GM13976 (cell line): Measurements from ENCODE around the gene POLR3K.
"Not testable (repeated sequence)": the region's sequence is repeated elsewhere in the genome, so short reads cannot be mapped to it uniquely, and the experiment has no call there.

Source experiments
- DNase-seq: peaks from one replicate; pipeline ENCODE4 v3.0.0; 2012; ENCODE audit warnings: low spot score
- in situ Hi-C: fragments of 300-500 bp; cut with MboI; formaldehyde crosslinking; loops from one replicate; pipeline ENCODE4 v1.12.0; 2022; ENCODE audit warnings: low sequenced_read_pairs, mixed read lengths, inconsistent platforms; ENCODE audit not compliant: unreplicated experiment
- TF ChIP-seq, protein P1 (sequence below): IDR thresholded peaks from 2 replicates; pipeline ENCODE4 v1.5.1; 2012; ENCODE audit warnings: borderline replicate concordance, mild to moderate bottlenecking; ENCODE audit not compliant: insufficient read depth; ENCODE audit errors: extremely low read depth, missing control alignments, control extremely low read depth

The POLR3K gene

DNA sequence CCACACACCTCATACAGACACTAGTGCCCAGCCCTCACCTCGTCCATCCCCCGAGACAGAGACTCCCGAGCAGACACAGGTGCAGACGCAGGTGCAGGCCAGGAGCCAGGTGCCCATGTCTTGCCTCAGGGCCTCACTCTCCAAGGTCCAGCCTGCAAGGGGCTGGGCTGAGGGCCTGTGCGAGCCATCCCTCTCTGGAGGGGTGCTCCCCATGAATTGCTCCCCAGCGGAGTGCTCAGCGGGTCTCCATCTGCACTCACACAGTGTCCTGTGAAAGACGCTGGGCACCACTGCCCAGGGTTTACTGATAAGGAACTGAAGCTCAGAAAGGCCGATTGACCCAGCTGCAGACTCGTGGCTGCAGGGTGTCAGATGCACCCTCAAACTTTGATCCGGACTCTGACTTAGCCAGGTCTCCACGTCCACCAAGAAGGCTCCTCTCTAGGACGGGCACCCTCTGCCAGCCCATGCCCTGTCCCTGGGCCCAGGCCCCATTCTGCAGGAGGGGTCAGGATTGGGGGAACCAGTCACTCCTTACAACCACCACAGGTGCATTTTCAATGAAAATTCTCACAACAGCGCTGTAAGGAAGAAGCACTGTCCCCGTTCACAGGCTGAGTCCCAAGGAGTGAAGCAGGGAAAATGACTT is 16.9 kb downstream of the POLR3K start:
- TF ChIP-seq, protein P1, sequence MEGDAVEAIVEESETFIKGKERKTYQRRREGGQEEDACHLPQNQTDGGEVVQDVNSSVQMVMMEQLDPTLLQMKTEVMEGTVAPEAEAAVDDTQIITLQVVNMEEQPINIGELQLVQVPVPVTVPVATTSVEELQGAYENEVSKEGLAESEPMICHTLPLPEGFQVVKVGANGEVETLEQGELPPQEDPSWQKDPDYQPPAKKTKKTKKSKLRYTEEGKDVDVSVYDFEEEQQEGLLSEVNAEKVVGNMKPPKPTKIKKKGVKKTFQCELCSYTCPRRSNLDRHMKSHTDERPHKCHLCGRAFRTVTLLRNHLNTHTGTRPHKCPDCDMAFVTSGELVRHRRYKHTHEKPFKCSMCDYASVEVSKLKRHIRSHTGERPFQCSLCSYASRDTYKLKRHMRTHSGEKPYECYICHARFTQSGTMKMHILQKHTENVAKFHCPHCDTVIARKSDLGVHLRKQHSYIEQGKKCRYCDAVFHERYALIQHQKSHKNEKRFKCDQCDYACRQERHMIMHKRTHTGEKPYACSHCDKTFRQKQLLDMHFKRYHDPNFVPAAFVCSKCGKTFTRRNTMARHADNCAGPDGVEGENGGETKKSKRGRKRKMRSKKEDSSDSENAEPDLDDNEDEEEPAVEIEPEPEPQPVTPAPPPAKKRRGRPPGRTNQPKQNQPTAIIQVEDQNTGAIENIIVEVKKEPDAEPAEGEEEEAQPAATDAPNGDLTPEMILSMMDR, result no peak
- DNase-seq, result no peak
- in situ Hi-C loops, result no loop called here

DNA sequence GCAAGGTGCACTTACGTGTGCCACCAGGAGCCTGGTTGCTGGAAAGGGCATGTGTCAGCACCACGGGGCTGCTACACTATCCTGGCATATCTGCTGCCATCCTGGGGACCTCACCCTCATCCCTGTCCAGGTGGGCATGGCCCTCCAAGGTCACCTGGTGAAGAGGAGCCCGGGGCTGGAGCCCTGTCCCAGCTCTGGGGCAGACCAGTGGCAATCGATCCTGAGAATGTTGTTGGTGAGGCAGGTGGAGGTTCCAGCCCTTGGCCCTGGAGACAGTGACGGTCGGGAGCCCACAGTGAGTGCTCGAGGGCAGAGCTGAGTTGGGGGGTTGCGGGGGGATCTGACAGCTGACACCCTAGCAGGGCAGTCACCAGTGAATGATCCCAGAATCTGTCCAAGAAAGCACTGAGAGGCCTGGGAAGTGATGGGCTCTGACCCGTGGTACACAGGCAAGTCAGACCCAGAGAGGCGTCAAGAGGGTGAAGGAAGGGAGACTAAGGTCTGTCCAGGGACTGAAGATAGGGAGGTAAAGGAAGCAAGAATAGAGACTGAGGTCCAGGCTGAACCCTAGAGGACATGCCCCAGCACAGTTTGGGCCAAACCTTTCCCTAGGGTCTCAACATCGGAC is 17.6 kb downstream of the POLR3K start:
- DNase-seq, result no peak
- in situ Hi-C loops, result no loop called here

DNA sequence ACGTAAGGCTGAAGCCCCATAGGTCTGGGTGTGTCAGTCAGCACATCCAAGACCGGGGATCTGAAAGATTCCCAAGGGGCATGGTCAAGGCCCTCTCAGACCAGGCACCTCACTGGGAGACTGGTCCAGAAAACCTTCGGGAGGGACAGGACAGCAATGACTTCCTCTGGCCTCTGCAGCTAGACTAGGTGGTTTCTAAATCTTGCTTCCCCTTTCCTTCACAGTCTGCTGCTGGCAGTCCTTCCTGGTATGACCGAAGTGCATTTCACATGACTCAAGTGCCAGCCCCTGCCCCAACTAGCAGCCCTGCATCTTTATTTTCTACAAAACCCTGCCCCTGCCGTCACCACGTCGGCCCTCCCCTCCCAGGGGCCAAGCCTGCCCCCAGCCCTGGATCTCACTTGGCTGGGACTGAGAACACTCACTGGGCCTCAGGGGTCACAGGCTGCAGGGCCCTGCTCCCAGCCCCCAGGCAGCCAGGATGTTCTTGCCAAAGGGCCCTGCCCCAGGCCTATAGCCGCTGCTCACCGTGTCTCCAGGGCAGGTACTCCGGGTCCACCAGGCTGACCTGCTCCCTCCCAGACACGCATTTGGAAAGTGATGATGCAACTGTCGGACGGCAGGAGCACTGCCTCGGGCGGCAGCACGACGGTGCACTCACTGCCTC is 18.3 kb downstream of the POLR3K start:
- DNase-seq, result no peak
- in situ Hi-C loops, result no loop called here
- TF ChIP-seq, protein P1, result no peak

More for the DNA sequence above, 17.6 kb downstream of the POLR3K start:
- TF ChIP-seq, protein P1, result no peak

DNA sequence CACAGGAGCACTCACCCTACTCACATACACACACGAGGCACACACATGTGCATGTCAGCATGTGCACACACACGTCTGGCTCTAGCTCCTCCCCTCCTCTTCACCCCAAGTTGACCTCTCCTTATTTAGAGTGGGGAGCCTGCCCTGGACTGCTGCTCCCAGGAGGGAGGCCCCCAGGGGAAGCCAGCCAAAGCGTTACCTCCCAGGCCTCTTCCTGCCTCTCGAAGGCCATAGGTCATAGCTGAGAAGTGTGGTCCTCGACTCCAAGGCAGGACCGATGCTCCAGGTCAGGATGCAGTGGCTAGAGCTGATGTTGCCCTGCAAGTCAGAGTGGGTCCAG is 18.8 kb downstream of the POLR3K start:
- TF ChIP-seq, protein P1, result no peak
- in situ Hi-C loops, result no loop called here
- no peak for DNase-seq

DNA sequence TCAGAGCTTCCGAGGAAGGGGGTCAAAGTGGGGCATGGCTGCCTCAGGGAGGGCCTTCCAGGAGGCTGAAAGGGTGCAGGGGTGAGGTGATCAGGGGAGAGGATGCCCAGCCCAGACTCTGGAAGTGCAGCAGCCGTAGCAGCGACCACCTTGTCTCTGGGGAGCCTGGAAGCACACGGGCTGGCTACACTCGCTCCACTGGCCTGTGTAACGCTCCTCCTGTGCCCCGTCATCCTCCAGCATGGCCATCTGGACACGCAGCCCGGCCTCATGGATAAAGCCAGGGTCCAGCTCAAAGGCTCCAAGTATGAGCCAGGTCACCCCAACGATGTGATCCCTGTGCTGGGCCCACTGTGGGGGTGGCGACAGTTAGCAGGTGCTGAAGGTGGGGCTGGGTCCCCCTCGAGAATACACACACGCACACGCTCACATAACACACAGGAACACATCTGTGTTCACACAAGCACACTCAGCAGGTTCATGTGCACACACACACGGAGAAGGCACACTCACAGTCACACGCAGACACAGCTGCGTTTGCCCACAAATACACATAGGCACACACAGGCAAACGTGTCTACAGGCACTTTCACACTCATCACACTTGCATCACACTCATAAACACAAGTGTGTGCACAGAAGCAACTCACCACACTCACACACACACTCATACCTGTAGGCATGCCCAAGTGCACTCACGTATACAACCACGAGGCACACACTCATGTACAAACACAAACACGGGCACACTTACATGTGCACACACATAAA is 19.3 kb downstream of the POLR3K start:
- no peak for DNase-seq
- TF ChIP-seq, protein P1, result no peak
- in situ Hi-C loops, result no loop called here

DNA sequence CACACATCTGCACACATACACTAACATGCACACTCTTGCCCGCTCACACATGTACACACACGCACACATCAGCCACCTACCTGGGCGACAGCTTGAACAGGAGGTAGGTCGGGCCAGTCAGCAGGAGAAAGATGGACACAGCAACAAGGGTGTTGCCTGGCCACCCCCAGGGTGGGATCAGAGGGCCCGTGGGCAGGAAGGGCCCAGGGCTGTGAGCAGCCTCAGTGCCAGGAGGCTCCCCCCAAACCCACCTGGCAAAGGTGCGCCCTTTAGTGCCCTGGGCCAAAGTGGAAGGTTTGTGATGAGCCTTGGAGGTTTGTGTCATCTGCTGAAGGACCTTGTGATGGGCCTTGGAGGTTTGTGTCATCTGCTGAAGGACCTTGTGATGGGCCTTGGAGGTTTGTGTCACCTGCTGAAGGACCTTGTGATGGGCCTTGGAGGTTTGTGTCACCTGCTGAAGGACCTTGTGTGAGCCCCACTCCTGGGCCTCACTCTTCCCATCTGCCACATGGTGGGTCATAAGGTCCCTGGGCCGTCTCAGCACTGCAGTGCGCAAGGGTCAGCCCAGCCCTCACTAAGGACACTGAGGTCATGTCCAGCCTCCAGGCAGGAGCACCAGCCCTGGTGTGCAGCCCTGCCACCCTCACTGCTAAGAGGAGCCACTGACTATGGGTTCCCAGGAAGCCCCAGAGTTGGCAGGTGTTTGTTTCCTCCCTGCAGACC is 20.1 kb downstream of the POLR3K start:
- DNase-seq, in situ Hi-C loops: not testable (repeated sequence)

DNA sequence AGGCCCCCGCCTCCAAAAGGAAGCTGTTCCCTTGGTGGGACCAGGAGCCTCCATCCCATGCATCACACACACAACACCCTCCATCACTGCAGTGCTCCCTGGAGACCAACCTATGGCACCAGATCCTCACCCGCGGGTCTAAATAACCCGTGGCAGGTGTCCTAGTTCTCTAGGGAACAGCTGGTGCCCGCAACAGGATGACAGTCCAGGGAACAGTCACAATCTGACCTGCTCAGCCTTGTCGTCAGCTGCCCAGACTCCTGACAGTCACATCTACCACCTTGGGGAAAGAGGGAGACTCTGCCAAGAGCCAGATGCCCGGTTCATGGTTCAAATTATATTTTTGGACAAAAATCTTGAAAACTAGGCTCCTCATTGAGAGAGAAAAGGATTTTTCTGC is 22.8 kb downstream of the POLR3K start:
- in situ Hi-C loops, DNase-seq: not testable (repeated sequence)

DNA sequence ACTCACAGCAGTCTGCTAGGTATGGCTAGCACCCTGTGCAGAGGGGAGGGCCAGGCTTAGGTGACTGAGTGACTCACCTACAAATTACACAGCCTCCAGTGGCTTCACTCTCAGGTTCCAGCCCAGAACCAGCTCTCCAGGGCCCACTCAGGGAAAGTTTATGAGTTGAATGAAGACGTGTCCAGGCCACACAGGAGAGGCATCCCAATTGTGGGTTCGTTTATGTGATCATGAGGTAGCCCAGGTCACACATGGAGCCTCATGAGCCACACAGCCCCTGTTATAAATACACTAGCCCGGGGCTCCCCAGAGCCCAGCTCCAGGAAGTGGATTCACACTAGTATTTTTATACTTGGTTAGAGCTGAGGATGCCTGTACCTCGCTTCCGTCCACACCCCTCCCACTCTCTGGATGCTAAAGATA is 27.5 kb downstream of the POLR3K start:
- DNase-seq, in situ Hi-C loops: not testable (repeated sequence)

DNA sequence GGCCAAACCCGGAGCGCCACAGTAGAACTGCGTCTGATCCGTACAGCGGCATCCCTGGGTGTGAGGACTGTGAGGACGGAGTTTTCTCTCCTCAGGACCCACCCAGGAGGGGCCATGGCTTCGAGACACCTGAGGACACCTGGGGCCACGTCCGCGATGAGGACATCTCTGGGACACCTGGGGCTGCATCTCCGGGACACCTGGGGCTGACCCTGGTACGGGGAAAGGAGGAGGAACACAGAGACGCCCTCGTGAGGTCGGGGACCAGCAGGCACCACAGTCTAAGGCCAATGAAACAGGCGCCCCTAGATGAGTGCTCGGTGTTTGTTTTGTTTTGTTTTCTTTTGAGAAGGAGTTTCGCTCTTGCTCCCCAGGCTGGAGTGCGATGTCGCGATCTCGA is 29.3 kb downstream of the POLR3K start:
- in situ Hi-C loops, DNase-seq: not testable (repeated sequence)

DNA sequence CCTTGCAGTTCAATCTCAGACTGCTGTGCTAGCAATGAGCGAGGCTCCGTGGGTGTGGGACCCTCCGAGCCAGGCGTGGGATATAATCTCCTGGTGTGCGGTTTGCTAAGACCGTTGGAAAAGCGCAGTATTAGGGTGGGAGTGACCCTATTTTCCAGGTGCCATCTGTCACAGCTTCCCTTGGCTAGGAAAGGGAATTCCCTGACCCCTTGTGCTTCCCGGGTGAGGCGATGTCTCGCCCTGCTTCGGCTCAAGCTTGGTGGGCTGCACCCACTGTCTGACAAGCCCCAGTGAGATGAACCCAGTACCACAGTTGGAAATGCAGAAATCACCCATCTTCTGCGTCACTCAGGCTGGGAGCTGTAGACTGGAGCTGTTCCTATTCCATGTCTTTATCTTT is 32.5 kb downstream of the POLR3K start:
- in situ Hi-C loops, DNase-seq: not testable (repeated sequence)
